MCF 10A (cell line): ENCODE measurements around the gene ABHD12B. TPM values are rescaled to one million over a fixed set of nuclear protein-coding genes. Genes with fewer than 3 reads are reported as not detected.
"Not testable (repeated sequence)": the region's sequence is repeated elsewhere in the genome, so short reads cannot be mapped to it uniquely, and the experiment has no call there.

Experiments
- BruUV-seq: library from RNA; stranded (reverse); fragments of 400-500 nt; replicated peaks from 2 replicates; lab custom pipeline; 2021; lab: Mats Ljungman, UMichigan
- CTCF ChIA-PET: fragments of 300-600 bp; sonication (Branson Sonifier 250); formaldehyde crosslinking; extraction: SDS; loops from one replicate; lab custom pipeline; 2021; ENCODE audit warnings: antibody characterized with exemption, inconsistent platforms; lab: Yijun Ruan, JAX
- POLR2A ChIA-PET: fragments of 300-600, 350-650 bp; sonication (Branson Sonifier 250); formaldehyde crosslinking; extraction: SDS; loops from one replicate; lab custom pipeline; 2020; ENCODE audit warnings: antibody characterized with exemption, inconsistent platforms; lab: Yijun Ruan, JAX
- DNase-seq: peaks from one replicate; pipeline ENCODE4 v3.0.0-alpha.2; 2018; ENCODE audit not compliant: unreplicated experiment
- H3K27ac Mint-ChIP-seq: one replicate; pipeline ENCODE4 v1.8.0; 2022; ENCODE audit warnings: mild to moderate bottlenecking, low read depth, mixed read lengths; ENCODE audit not compliant: unreplicated experiment
- H3K27me3 Mint-ChIP-seq: one replicate; pipeline ENCODE4 v1.8.0; 2022; ENCODE audit warnings: mixed read lengths; ENCODE audit not compliant: insufficient read depth, unreplicated experiment
- H3K36me3 Mint-ChIP-seq: one replicate; pipeline ENCODE4 v1.8.0; 2022; ENCODE audit warnings: mild to moderate bottlenecking, moderate library complexity, mixed read lengths; ENCODE audit not compliant: insufficient read depth, unreplicated experiment
- H3K4me1 Mint-ChIP-seq: one replicate; pipeline ENCODE4 v1.8.0; 2022; ENCODE audit warnings: mixed read lengths; ENCODE audit not compliant: insufficient read depth, unreplicated experiment
- H3K4me3 Mint-ChIP-seq: one replicate; pipeline ENCODE4 v1.8.0; 2022; ENCODE audit warnings: mild to moderate bottlenecking, moderate library complexity, mixed read lengths; ENCODE audit not compliant: unreplicated experiment
- H3K9me3 Mint-ChIP-seq: one replicate; pipeline ENCODE4 v1.8.0; 2022; ENCODE audit warnings: mixed read lengths; ENCODE audit not compliant: unreplicated experiment
- CTCF ChIP-seq: fragments of 200-600 bp; IDR thresholded peaks from one replicate; pipeline ENCODE4 v1.8.0; 2022; ENCODE audit warnings: antibody characterized with exemption, mild to moderate bottlenecking; ENCODE audit not compliant: unreplicated experiment
- intact Hi-C: fragments of 100-400 bp; cut with micrococcal nuclease; formaldehyde crosslinking; loops from 2 replicates; pipeline ENCODE4 v1.14.1; 2022
- total RNA-seq: library from RNA; stranded (reverse); gene quantifications from 2 replicates; pipeline ENCODE4 v1.2.3, GENCODE V29; 2022

The ABHD12B gene
- total RNA-seq, 1 experiment from 2014 or later, result not detected

GRCh38 chr14:50910495-50911420 lies 38.9 kb downstream of the ABHD12B start:
- ChIA-PET CTCF (no interaction called here), POLR2A (interaction anchor here (0.7 kb wide), 1 partner anchor 65 kb away, joined by 3 read pairs; no protein-coding TSS in a partner anchor)
- BruUV-seq, result no TSS peak
- no peak for DNase-seq
- Mint-ChIP-seq H3K4me3 (no peak overlapping the region), H3K9me3 (no peaks in the 10 kb centered on the region), H3K4me1 (no peaks in the 10 kb centered on the region), H3K27me3 (no peaks in the 10 kb centered on the region), H3K36me3 (peaks cover 88% of the 10 kb centered on the region), H3K27ac (no peak overlapping the region)
- intact Hi-C loops, result no loop called here
- no peak for TF ChIP-seq CTCF

GRCh38 chr14:50917449-50917848 lies 45.6 kb downstream of the ABHD12B start:
- ChIA-PET CTCF (interaction anchor here (0.6 to 1.4 kb wide), 5 partner anchors 10 to 99 kb away, joined by 3 to 4 read pairs (median 3); no protein-coding TSS in a partner anchor), POLR2A (interaction anchor here (0.6 kb wide), 1 partner anchor 21 kb away, joined by 3 read pairs; no protein-coding TSS in a partner anchor)
- BruUV-seq, result no TSS peak
- Mint-ChIP-seq H3K27ac (no peak overlapping the region), H3K9me3 (no peaks in the 10 kb centered on the region), H3K36me3 (peaks cover 68% of the 10 kb centered on the region), H3K4me3 (no peak overlapping the region), H3K4me1 (peaks cover 8% of the 10 kb centered on the region), H3K27me3 (no peaks in the 10 kb centered on the region)
- TF ChIP-seq CTCF, result no peak
- intact Hi-C loops, result no loop called here
- DNase-seq, result no peak

GRCh38 chr14:50919524-50919923 lies 47.7 kb downstream of the ABHD12B start:
- intact Hi-C loops, H3K4me3 Mint-ChIP-seq, DNase-seq, H3K27me3 Mint-ChIP-seq, BruUV-seq, H3K9me3 Mint-ChIP-seq, H3K27ac Mint-ChIP-seq, H3K4me1 Mint-ChIP-seq: not testable (repeated sequence)
- ChIA-PET CTCF (interaction anchor here (0.6 to 0.7 kb wide), 2 partner anchors 24 to 282 kb away, joined by 3 read pairs; partner anchors contain the start of gene PYGL), POLR2A (interaction anchor here (1.5 kb wide), 1 partner anchor 9 kb away, joined by 4 read pairs; no protein-coding TSS in a partner anchor)
- peaks cover 70% of the 10 kb centered on the region for H3K36me3 Mint-ChIP-seq

- POLR2A ChIA-PET, result no interaction called here
- no peaks in the 10 kb centered on the region for H3K9me3 Mint-ChIP-seq
- H3K36me3 Mint-ChIP-seq, result peaks cover 65% of the 10 kb centered on the region
- peaks cover 8% of the 10 kb centered on the region for H3K4me1 Mint-ChIP-seq
- peak; percentile 51 for DNase-seq
- no peak for TF ChIP-seq CTCF
- H3K4me3 Mint-ChIP-seq, result no peak overlapping the region
- H3K27me3 Mint-ChIP-seq, result no peaks in the 10 kb centered on the region
- no TSS peak for BruUV-seq
- CTCF ChIA-PET, result no interaction called here
- peak overlapping the region; percentile 49 for H3K27ac Mint-ChIP-seq
- intact Hi-C loops, result no loop called here
Observed at GRCh38 chr14:50920482-50921230, 48.8 kb downstream of the ABHD12B start.
